HEK293 (cell line): Measurements from ENCODE around the gene AQP6.

Experiments used
- CTCF ChIA-PET: fragments of 350-600 bp; formaldehyde crosslinking; extraction: SDS; loops from one replicate; lab custom pipeline; 2021; ENCODE audit warnings: antibody characterized with exemption; lab: Yijun Ruan, JAX
- POLR2A ChIA-PET: fragments of 300-600 bp; formaldehyde crosslinking; extraction: SDS; loops from one replicate; lab custom pipeline; 2020; ENCODE audit warnings: antibody characterized with exemption, inconsistent platforms; lab: Yijun Ruan, JAX
- H3K27ac ChIP-seq: fragments of 200-500 bp; sonication (Bioruptor generic); 2 replicates; pipeline ENCODE4 v1.5.1; 2014; ENCODE audit warnings: low read depth, low read length, control low read depth, inconsistent platforms; ENCODE audit errors: extremely low read depth
- H3K36me3 ChIP-seq, 2 experiments: fragments of 200-500 bp in 1 of 2; sonication (Bioruptor generic) in 1 of 2; 1 replicate in 1 of 2; 2 replicates in 1 of 2; pipeline ENCODE4 v1.5.1; 2014 to 2017; ENCODE audit warnings: inconsistent platforms in 2 of 2, low read length in 2 of 2; ENCODE audit not compliant: control insufficient read depth in 2 of 2, insufficient read depth in 1 of 2
- H3K4me1 ChIP-seq: fragments of 200-500 bp; sonication (Bioruptor generic); 2 replicates; pipeline ENCODE4 v1.5.1; 2014; ENCODE audit warnings: mild to moderate bottlenecking, low read length, inconsistent platforms; ENCODE audit not compliant: control insufficient read depth, insufficient read depth
- H3K4me3 ChIP-seq: 2 replicates; pipeline ENCODE4 v1.5.1; 2011; ENCODE audit warnings: low read depth, mild to moderate bottlenecking, control low read depth, low read length, moderate library complexity
- H3K9me3 ChIP-seq: fragments of 200-500 bp; sonication (Bioruptor generic); 2 replicates; pipeline ENCODE4 v1.5.1; 2014; ENCODE audit warnings: low read depth, low read length, inconsistent platforms; ENCODE audit not compliant: control insufficient read depth, insufficient read depth
- SCRT2 ChIP-seq: fragments of 450-650 bp; formaldehyde crosslinking; IDR thresholded peaks from 2 replicates; pipeline ENCODE4 v1.5.1; 2016; ENCODE audit warnings: missing biosample characterization, missing genetic modification characterization
- ZNF121 ChIP-seq: fragments of 450-650 bp; formaldehyde crosslinking; IDR thresholded peaks from 2 replicates; pipeline ENCODE4 v1.5.1; 2016; ENCODE audit warnings: missing biosample characterization, missing genetic modification characterization
- ZNF202 ChIP-seq: fragments of 450-650 bp; formaldehyde crosslinking; IDR thresholded peaks from 2 replicates; pipeline ENCODE4 v1.5.1; 2016; ENCODE audit warnings: missing biosample characterization, missing genetic modification characterization, borderline replicate concordance

Gene AQP6

GRCh38 chr12:50026691-50027090 lies 53.9 kb downstream of the AQP6 start:
- Histone ChIP-seq H3K27ac (no peak overlapping the region), H3K9me3 (no peaks in the 10 kb centered on the region), H3K36me3 (peaks cover 0 to 8% of the 10 kb centered on the region in 2 experiments; a peak in 2 of 3 replicates), H3K4me1 (0 out of 2 replicates have a peak, but pooled peaks cover 3% of the 10 kb centered on the region), H3K4me3 (no peak overlapping the region)
- CTCF ChIA-PET = interaction anchor here (8.4 kb wide), 1 partner anchor 11 kb away, joined by 55 read pairs; no protein-coding TSS in a partner anchor
- TF ChIP-seq ZNF121 (tag by site-specific recombination) = peak; percentile 86
- TF ChIP-seq SCRT2 (tag by site-specific recombination) = no peak
- no peak for TF ChIP-seq ZNF202 (tag by site-specific recombination)
- POLR2A ChIA-PET = no interaction called here
